Measurements from ENCODE around the gene TGM6. TPM values are rescaled to one million over a fixed set of nuclear protein-coding genes. Genes with fewer than 3 reads are reported as not detected.

TGM6 gene
- total and polyA plus RNA-seq, 4 donors, result not detected

DNA sequence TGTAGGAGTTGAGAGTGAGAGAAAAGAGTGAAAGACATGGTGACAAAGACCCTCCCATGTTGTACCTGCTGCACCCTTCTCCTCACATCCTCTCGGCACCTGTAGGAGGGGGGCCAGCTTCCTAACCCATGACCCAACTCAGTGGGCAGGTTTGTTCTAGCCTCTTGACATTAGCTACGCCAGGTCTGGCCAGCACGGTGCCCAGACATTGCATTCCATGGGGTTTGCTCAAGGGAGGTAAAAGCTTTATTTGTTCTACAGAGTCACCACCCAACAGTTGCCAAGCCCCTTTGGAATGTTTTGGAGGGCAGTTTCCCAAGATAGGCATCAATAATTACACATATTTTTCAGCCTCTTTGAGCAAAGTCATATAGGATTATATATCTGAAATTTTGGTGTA lies 22.7 kb upstream of the TGM6 start:
- no peaks in the 10 kb centered on the region for H3K36me3 ChIP-seq (ENCODE audit: control insufficient read depth, insufficient read depth, low read length)
- H3K27ac ChIP-seq (ENCODE audit: low read depth, low read length), result no peak overlapping the region
- no peak for DNase-seq (ENCODE audit: low read depth in 4 of 6, low spot score in 6 of 6)
- no peak overlapping the region for H3K4me3 ChIP-seq (ENCODE audit: low read depth, low read length)
- no peaks in the 10 kb centered on the region for H3K27me3 ChIP-seq (ENCODE audit: control insufficient read depth, insufficient read depth, low read length)
- no peaks in the 10 kb centered on the region for H3K4me1 ChIP-seq (ENCODE audit: control insufficient read depth, insufficient read depth, low read length)
- no CpG with 5 or more reads among the region's 3 CpGs for WGBS (ENCODE audit: insufficient coverage)
- H3K9me3 ChIP-seq (ENCODE audit: control insufficient read depth, insufficient read depth, low read length), result no peaks in the 10 kb centered on the region

DNA sequence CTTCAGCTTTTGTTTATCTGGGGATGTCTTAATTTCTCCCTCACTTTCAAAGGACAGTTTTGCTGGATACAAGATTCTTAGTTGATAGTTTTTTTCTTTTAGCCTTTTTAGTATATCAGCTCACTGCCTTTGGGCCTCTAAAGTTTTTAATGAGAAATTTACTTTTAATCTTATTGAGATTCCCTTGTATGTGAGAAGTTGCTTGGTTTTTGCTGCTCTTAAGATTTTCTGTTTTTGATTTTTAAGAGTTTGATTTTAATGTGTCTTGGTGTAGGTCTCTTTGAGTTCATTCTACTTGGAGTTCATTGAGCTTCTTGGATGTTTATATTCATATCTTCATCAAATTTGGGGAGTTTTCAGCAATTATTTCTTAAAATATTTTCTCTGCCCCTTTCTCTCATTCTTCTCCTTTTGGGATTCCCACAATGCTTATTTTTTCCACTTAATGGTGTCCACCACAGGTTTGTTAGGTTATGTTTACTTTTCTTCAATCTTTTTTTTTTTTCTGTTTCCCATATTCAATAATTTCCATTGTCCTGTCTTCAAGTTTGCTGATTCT lies 19.6 kb upstream of the TGM6 start:
- Histone ChIP-seq H3K4me3 (ENCODE audit: low read depth, low read length) (no peak overlapping the region), H3K36me3 (ENCODE audit: control insufficient read depth, insufficient read depth, low read length) (no peaks in the 10 kb centered on the region)
- no peak for DNase-seq (ENCODE audit: low read depth in 4 of 6, low spot score in 6 of 6)

DNA sequence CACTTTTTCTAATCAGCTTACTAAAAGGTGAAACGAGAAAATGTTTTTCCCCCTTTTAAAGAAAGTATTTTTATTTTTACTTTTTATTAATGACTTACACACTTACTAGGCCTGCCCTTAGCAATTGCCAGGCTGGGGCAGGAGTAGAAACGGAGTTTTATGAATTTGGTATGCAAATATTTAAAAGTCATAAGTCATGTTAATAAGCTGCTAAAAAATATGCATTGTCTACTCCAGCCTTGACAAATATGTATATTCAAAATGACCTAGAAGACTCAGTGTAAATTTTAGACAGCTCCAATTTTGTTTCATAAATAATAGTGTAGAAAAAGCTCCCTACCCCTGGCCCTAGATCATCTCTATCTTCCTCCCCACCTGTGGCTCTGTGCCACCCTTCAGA lies 17.5 kb upstream of the TGM6 start:
- Histone ChIP-seq H3K36me3 (ENCODE audit: control insufficient read depth, insufficient read depth, low read length) (no peaks in the 10 kb centered on the region), H3K27me3 (ENCODE audit: control insufficient read depth, insufficient read depth, low read length) (no peaks in the 10 kb centered on the region), H3K4me3 (ENCODE audit: low read depth, low read length) (no peak overlapping the region), H3K9me3 (ENCODE audit: control insufficient read depth, insufficient read depth, low read length) (no peaks in the 10 kb centered on the region), H3K4me1 (ENCODE audit: control insufficient read depth, insufficient read depth, low read length) (no peaks in the 10 kb centered on the region), H3K27ac (ENCODE audit: low read depth, low read length) (no peak overlapping the region)
- no CpG with 5 or more reads among the region's 2 CpGs for WGBS (ENCODE audit: insufficient coverage)
- DNase-seq (ENCODE audit: low read depth in 4 of 6, low spot score in 6 of 6), result no peak

More for the DNA sequence above, 19.6 kb upstream of the TGM6 start:
- H3K9me3 ChIP-seq (ENCODE audit: control insufficient read depth, insufficient read depth, low read length), result no peaks in the 10 kb centered on the region
- no peaks in the 10 kb centered on the region for H3K27me3 ChIP-seq (ENCODE audit: control insufficient read depth, insufficient read depth, low read length)
- H3K27ac ChIP-seq (ENCODE audit: low read depth, low read length), result no peak overlapping the region
- H3K4me1 ChIP-seq (ENCODE audit: control insufficient read depth, insufficient read depth, low read length), result no peaks in the 10 kb centered on the region

DNA sequence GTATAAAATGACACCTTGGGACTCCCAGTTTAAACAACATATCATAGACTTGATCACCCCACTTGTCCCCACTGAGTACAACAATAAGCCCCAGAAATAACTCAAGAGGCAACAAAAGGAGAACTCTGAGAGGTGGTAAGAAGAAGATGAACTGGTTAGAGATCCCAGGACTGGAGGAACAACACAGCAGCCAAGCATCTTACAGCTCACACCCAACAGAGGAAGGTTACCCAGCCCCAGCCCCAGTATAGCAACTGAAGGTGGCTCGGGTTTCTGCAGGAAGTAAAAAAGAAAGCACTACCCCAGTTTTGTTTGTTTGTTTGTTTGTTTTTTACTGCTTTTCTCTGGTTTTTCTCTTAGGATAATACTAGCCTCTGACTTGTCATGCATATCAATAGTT lies 17.1 kb upstream of the TGM6 start:
- DNase-seq (ENCODE audit: low read depth in 4 of 6, low spot score in 6 of 6), result no peak
- WGBS (ENCODE audit: insufficient coverage), result no CpG with 5 or more reads among the region's 1 CpG
- Histone ChIP-seq H3K4me1 (ENCODE audit: control insufficient read depth, insufficient read depth, low read length) (no peaks in the 10 kb centered on the region), H3K4me3 (ENCODE audit: low read depth, low read length) (no peak overlapping the region), H3K36me3 (ENCODE audit: control insufficient read depth, insufficient read depth, low read length) (no peaks in the 10 kb centered on the region), H3K27me3 (ENCODE audit: control insufficient read depth, insufficient read depth, low read length) (no peaks in the 10 kb centered on the region), H3K9me3 (ENCODE audit: control insufficient read depth, insufficient read depth, low read length) (no peaks in the 10 kb centered on the region), H3K27ac (ENCODE audit: low read depth, low read length) (no peak overlapping the region)

DNA sequence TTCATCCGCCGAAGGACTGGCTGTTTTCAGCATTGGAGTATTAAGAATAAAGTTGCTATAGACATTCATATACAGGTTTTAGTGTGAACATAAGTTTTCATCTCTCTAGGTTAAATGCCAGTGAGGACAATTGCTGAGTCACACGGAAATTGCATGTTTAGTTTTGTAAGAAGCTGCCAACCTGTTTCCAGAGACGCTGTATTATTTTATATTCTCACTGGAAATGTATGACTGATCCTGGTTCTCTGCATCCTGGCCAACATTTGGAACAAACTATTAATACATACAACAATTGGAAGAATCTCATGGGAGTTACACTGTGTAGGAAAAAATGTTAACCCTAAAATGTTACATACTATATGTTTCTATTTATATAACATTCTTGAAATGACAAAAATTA lies 16.7 kb upstream of the TGM6 start:
- Histone ChIP-seq H3K27ac (ENCODE audit: low read depth, low read length) (no peak overlapping the region), H3K4me3 (ENCODE audit: low read depth, low read length) (no peak overlapping the region), H3K4me1 (ENCODE audit: control insufficient read depth, insufficient read depth, low read length) (no peaks in the 10 kb centered on the region), H3K9me3 (ENCODE audit: control insufficient read depth, insufficient read depth, low read length) (no peaks in the 10 kb centered on the region), H3K36me3 (ENCODE audit: control insufficient read depth, insufficient read depth, low read length) (no peaks in the 10 kb centered on the region), H3K27me3 (ENCODE audit: control insufficient read depth, insufficient read depth, low read length) (no peaks in the 10 kb centered on the region)
- no CpG with 5 or more reads among the region's 4 CpGs for WGBS (ENCODE audit: insufficient coverage)
- DNase-seq (ENCODE audit: low read depth in 4 of 6, low spot score in 6 of 6), result no peak

DNA sequence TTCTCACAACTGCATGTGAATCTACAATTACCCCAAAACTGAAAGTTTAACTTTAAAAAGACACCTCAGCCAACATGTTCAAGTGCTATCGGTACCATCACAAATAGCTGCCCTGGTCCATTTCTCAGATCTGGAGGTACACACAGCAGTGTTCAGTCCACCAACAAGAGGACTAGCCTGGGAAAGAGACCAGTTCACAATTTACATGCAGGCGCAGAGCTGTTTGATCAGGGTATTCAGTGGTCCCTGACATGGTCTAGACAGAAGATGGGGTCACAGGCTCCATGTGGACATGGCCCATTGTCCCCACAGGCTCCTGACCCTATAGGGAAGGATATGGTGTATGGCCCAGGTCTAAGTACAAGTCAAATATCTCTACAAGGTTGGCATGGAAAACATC lies 15.6 kb upstream of the TGM6 start:
- H3K9me3 ChIP-seq (ENCODE audit: control insufficient read depth, insufficient read depth, low read length), result no peaks in the 10 kb centered on the region
- H3K4me1 ChIP-seq (ENCODE audit: control insufficient read depth, insufficient read depth, low read length), result no peaks in the 10 kb centered on the region
- WGBS (ENCODE audit: insufficient coverage), result 94% methylated on average over 1 of the region's 2 CpGs
- DNase-seq (ENCODE audit: low read depth in 4 of 6, low spot score in 6 of 6), result no peak
- no peaks in the 10 kb centered on the region for H3K27me3 ChIP-seq (ENCODE audit: control insufficient read depth, insufficient read depth, low read length)
- H3K27ac ChIP-seq (ENCODE audit: low read depth, low read length), result no peak overlapping the region
- H3K36me3 ChIP-seq (ENCODE audit: control insufficient read depth, insufficient read depth, low read length), result no peaks in the 10 kb centered on the region
- H3K4me3 ChIP-seq (ENCODE audit: low read depth, low read length), result no peak overlapping the region

DNA sequence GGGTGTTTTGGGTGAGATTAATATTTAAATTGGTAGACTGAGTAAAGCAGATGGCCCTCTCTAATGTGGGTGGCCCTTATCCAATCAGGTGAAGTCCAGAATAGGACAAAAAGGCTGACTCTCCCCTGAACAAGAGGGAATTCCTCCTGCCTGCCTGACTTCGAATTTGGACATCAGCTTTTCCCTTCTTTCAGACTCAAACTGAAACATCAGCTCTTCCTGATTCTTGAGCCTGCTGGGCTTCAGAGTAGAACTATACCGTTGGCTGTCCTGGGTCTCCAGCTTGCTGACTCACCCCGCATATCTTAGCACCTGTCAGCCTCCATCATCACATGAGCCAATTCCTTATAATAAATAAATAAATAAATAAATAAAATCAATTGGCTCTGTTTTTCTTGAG lies 15.0 kb upstream of the TGM6 start:
- no peak for DNase-seq (ENCODE audit: low read depth in 4 of 6, low spot score in 6 of 6)
- Histone ChIP-seq H3K27ac (ENCODE audit: low read depth, low read length) (no peak overlapping the region), H3K36me3 (ENCODE audit: control insufficient read depth, insufficient read depth, low read length) (no peaks in the 10 kb centered on the region), H3K27me3 (ENCODE audit: control insufficient read depth, insufficient read depth, low read length) (no peaks in the 10 kb centered on the region), H3K4me3 (ENCODE audit: low read depth, low read length) (no peak overlapping the region), H3K4me1 (ENCODE audit: control insufficient read depth, insufficient read depth, low read length) (no peaks in the 10 kb centered on the region), H3K9me3 (ENCODE audit: control insufficient read depth, insufficient read depth, low read length) (no peaks in the 10 kb centered on the region)
- 76% methylated on average over 2 of the region's 3 CpGs for WGBS (ENCODE audit: insufficient coverage)

DNA sequence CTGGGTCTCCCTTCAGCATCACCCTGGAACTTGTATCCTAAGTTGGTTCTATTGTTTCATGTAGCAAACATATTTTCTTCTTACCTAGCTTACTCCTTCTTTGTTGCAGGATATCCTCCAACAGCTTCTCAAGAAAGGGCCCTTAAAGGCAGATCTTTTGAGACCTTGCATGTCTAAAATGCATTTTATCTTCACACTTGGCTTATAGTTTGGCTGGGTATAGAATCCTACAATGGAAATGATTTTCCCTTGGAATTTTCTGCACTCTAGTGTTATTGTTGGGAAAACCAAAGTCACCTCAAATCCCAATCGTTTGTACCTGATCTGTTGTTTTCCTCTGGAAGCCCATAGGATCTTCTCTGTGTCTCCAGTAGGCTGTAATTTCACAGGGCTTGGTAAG lies 12.1 kb upstream of the TGM6 start:
- Histone ChIP-seq H3K9me3 (ENCODE audit: control insufficient read depth, insufficient read depth, low read length) (no peaks in the 10 kb centered on the region), H3K4me1 (ENCODE audit: control insufficient read depth, insufficient read depth, low read length) (no peaks in the 10 kb centered on the region), H3K27me3 (ENCODE audit: control insufficient read depth, insufficient read depth, low read length) (no peaks in the 10 kb centered on the region), H3K36me3 (ENCODE audit: control insufficient read depth, insufficient read depth, low read length) (no peaks in the 10 kb centered on the region), H3K4me3 (ENCODE audit: low read depth, low read length) (no peak overlapping the region), H3K27ac (ENCODE audit: low read depth, low read length) (no peak overlapping the region)
- no peak for DNase-seq (ENCODE audit: low read depth in 4 of 6, low spot score in 6 of 6)
- 33% methylated on average over 1 of the region's 1 CpG for WGBS (ENCODE audit: insufficient coverage)

DNA sequence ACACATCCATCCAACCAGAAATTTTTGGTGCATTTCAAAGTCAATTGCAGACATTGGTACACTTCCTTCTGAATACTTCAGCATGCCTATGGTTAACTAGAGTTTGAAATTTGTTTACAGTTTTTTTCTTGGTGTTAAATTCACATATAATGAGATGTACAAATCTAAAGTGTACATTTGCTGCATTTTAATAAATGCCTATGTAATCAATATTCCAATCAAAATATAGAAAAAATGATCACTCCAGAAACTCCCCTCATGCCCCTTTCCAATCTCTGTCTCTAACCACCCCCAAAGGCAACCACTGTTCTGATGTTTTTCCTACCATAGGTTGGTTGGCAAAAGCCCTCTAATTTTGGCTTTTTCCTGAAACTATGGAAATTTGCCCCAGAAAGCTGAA lies 7.6 kb upstream of the TGM6 start:
- no peak for DNase-seq (ENCODE audit: low read depth in 4 of 6, low spot score in 6 of 6)
- Histone ChIP-seq H3K4me1 (ENCODE audit: control insufficient read depth, insufficient read depth, low read length) (no peaks in the 10 kb centered on the region), H3K9me3 (ENCODE audit: control insufficient read depth, insufficient read depth, low read length) (no peaks in the 10 kb centered on the region), H3K36me3 (ENCODE audit: control insufficient read depth, insufficient read depth, low read length) (no peaks in the 10 kb centered on the region), H3K27me3 (ENCODE audit: control insufficient read depth, insufficient read depth, low read length) (no peaks in the 10 kb centered on the region), H3K4me3 (ENCODE audit: low read depth, low read length) (no peak overlapping the region), H3K27ac (ENCODE audit: low read depth, low read length) (no peak overlapping the region)

DNA sequence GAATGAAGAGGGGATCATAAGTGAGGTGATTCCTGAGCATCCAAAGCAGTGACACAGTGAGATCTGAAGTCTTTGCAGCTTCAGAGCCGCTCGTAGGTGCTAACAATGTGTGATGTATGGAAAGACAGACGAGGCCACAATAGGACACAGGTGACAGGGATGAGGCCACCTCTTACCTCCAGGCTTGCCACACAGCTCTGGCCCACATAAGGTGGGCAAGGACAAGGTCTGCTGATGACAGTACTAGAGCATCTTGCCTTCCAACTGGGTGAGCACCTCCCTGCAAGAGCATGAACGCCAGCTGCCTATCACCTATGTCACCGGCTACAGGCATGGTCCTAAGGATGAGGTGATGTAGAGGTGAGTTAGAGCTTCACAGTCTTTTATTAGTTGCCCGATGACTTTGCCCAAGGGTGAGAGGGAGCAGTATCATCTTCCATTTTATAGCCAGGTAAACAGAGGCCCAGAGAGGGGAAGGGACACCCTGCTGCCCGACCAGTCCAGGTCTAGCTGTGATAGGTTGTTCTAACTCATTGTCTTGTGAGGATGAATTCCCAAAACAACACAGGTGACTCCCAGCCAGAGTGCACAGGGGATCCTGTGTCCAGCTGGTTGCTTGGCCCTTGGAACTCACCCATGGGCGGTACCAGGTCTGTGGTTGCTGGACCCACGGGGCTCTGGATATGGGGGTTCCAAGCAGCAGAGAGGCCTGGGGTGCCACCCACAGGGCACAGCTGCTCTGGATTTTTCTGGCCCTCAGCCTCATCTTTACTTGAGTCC lies 6.2 kb upstream of the TGM6 start:
- 78% methylated on average over 8 of the region's 9 CpGs for WGBS (ENCODE audit: insufficient coverage)
- no peaks in the 10 kb centered on the region for H3K36me3 ChIP-seq (ENCODE audit: control insufficient read depth, insufficient read depth, low read length)
- no peaks in the 10 kb centered on the region for H3K9me3 ChIP-seq (ENCODE audit: control insufficient read depth, insufficient read depth, low read length)
- H3K4me3 ChIP-seq (ENCODE audit: low read depth, low read length), result no peak overlapping the region
- no peaks in the 10 kb centered on the region for H3K27me3 ChIP-seq (ENCODE audit: control insufficient read depth, insufficient read depth, low read length)
- no peak overlapping the region for H3K27ac ChIP-seq (ENCODE audit: low read depth, low read length)
- H3K4me1 ChIP-seq (ENCODE audit: control insufficient read depth, insufficient read depth, low read length), result no peaks in the 10 kb centered on the region
- no peak for DNase-seq (ENCODE audit: low read depth in 4 of 6, low spot score in 6 of 6)

Data from spinal cord (tissue), 10 donors.